Measurements from ENCODE around the gene DDX28.

Gene DDX28

GRCh38 chr16:67993207-67994039 lies 29.6 kb downstream of the DDX28 start:
- peak; percentile 90 for DNase-seq (ENCODE audit: low read depth)
- peak overlapping the region; percentile 30 for H3K4me3 ChIP-seq (ENCODE audit: low read depth, low read length)

GRCh38 chr16:67992661-67993206 lies 30.3 kb downstream of the DDX28 start:
- H3K4me3 ChIP-seq (ENCODE audit: low read depth, low read length): no peak overlapping the region
- peak; percentile 28 for DNase-seq (ENCODE audit: low read depth)
- TF ChIP-seq CTCF (IDR thresholded peaks at IDR 0.05; ENCODE audit: insufficient read depth, low read depth, low read length, missing control alignments): no peak

More at GRCh38 chr16:67993207-67994039, 29.6 kb downstream of the DDX28 start:
- peak; percentile 98 for TF ChIP-seq CTCF (IDR thresholded peaks at IDR 0.05; ENCODE audit: insufficient read depth, low read depth, low read length, missing control alignments)

DNA sequence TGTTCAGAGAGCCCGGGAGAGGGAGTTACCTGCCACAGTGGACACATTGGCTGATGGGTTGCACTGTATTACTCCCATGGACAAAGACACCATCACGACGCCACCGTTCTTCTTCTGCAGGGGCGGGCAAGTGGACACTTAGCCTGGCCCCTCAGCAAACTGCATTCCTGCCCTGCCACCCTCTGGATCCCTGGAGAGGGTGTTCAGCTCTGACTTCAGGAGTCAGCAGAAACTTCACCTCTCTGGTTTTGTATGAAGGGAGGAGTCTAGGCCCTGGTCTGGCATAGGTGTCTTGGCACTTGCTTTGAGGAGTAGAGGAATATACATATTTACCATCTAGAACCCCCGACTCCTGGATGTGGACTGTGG lies 33.0 kb downstream of the DDX28 start:
- no peak overlapping the region for H3K4me3 ChIP-seq (ENCODE audit: low read depth, low read length)
- DNase-seq (ENCODE audit: low read depth): no peak
- TF ChIP-seq CTCF (IDR thresholded peaks at IDR 0.05; ENCODE audit: insufficient read depth, low read depth, low read length, missing control alignments): no peak

- no peak for TF ChIP-seq CTCF (IDR thresholded peaks at IDR 0.05; ENCODE audit: insufficient read depth, low read depth, low read length, missing control alignments)
- DNase-seq (ENCODE audit: low read depth): peak; percentile 75
- H3K4me3 ChIP-seq (ENCODE audit: low read depth, low read length): no peak overlapping the region
Measured at GRCh38 chr16:67989322-67990017, 33.6 kb downstream of the DDX28 start.

DNA sequence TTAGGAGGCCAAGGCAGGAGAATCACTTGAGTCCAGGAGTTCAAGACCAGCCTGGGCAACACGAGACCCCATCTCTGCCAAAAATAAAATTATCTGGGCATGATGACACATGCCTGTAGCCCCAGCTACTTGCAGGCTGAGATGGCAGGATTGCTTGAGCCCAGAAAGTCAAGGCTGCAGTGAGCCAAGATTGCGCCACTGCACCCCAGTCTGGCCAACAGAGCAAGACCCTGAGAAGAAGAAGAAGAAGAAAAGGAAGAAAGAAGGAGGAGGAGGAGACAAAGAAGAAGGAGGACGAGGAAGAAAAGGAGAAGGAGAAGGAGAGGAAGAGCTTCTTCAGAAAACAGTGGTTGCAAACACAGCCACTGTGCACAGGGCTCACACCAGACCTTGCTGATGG lies 34.4 kb downstream of the DDX28 start:
- no peak for TF ChIP-seq CTCF (IDR thresholded peaks at IDR 0.05; ENCODE audit: insufficient read depth, low read depth, low read length, missing control alignments)
- no peak for DNase-seq (ENCODE audit: low read depth)

GRCh38 chr16:67987460-67988160 lies 35.4 kb downstream of the DDX28 start:
- no peak for TF ChIP-seq CTCF (IDR thresholded peaks at IDR 0.05; ENCODE audit: insufficient read depth, low read depth, low read length, missing control alignments)
- no peak overlapping the region for H3K4me3 ChIP-seq (ENCODE audit: low read depth, low read length)
- DNase-seq (ENCODE audit: low read depth): no peak

More for the DNA sequence above, 34.4 kb downstream of the DDX28 start:
- H3K4me3 ChIP-seq (ENCODE audit: low read depth, low read length): no peak overlapping the region

Data from GM12865 (cell line).